NCI-H526 treated with DMSO at 0.1 percent for 48 hours (cell line): ENCODE data around the gene SGMS1.

Source experiments
- DNase-seq: peaks from one replicate; lab custom pipeline; 2025; lab: John Stamatoyannopoulos, UW

SGMS1 gene

DNA sequence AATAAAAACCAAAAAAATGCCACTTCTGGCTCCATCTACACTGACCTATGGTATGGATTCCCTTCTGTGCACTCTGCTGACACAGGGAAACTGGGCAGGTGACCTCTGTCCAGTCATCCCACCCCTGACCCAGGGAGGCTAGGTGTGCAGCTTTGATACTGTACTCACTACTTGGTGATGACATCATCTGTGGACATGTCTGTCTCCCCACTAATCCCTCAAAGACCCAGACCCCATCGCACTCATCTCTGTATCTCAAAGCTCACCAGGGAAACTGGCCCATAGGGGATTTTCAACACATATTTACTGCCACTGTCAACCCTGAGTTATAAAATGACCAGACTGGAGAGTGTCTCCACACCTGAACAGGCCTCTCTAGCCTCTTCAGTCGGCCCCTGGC lies 10.6 kb downstream of the SGMS1 start:
- DNase-seq: no peak

GRCh38 chr10:50610368-50610767 lies 13.4 kb downstream of the SGMS1 start:
- no peak for DNase-seq

DNA sequence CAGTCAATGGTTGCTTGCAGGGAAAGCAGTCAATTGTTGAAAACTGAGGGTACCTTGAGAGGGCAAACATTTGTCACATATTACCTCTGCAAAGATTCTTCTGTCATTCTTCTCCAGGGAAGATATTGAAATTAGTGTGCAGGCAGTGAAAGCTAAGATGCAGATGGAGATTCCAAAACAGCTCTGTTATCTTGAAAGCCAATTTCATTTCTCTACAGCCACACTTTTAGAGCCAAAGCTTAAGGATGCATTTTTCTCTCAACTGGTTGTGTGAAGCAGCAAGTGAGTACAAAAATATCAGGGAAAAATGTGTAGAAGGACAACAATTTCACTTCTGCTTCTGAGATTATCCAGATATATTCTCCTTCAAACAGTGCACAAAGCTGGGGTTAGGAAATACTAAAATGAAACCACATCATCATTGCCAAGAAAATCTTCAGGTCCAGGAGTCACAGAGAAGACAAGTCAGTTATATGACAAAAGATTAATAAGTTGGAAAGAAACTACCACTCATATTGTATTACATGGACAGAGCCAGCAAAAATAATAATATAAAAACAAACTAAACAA lies 16.3 kb downstream of the SGMS1 start:
- DNase-seq: no peak

GRCh38 chr10:50605951-50606270 lies 17.8 kb downstream of the SGMS1 start:
- DNase-seq: peak; percentile 40

GRCh38 chr10:50605269-50605950 lies 18.3 kb downstream of the SGMS1 start:
- no peak for DNase-seq

GRCh38 chr10:50604809-50605208 lies 18.9 kb downstream of the SGMS1 start:
- no peak for DNase-seq

DNA sequence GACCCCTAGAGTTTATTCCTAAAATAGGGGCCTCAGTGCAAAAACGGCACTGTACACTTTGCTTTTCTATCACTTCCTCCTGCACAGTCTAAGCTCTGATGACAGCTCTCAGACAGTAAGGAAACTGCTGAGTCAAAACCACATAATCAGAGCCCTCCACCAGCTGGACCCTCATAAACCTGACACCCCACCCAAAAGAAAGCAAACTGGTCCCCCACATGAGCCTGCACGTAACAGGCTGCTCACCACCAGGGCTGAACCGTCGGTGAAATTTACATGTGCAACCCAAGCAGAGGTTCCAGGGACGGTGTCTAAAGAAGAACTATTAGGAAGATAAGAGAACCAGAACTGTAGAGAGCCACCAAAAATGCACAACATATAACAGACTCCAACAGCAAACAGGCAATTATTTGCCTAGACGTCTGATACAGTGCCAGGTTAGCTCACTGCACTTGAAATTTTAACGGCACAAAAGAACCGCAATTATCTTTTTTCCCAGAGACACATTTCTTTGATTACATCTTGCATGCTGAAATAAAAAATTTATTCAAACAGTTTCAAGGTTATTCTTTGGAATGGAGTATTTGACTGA lies 19.6 kb downstream of the SGMS1 start:
- DNase-seq: no peak

- DNase-seq: no peak
Measured at GRCh38 chr10:50603151-50603850, 20.5 kb downstream of the SGMS1 start.

DNA sequence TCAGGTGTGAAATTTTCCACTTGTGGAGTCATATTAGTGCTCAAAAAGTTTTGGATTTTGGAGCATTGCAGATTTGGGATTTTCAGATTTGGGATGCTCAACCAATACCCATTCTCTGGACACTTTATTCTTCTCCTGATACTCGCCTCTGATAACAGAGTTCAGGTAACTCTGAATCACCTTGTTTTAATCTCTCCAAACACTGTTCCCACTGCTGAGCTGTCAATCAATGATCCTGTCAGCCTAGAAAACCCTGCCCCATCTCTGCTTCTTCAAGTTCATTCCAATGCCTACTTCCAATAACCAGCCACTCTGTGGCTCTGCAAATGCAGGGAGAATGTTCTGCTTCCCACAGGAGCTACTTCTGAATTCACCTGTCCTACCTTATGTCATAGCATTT lies 21.8 kb downstream of the SGMS1 start:
- no peak for DNase-seq

DNA sequence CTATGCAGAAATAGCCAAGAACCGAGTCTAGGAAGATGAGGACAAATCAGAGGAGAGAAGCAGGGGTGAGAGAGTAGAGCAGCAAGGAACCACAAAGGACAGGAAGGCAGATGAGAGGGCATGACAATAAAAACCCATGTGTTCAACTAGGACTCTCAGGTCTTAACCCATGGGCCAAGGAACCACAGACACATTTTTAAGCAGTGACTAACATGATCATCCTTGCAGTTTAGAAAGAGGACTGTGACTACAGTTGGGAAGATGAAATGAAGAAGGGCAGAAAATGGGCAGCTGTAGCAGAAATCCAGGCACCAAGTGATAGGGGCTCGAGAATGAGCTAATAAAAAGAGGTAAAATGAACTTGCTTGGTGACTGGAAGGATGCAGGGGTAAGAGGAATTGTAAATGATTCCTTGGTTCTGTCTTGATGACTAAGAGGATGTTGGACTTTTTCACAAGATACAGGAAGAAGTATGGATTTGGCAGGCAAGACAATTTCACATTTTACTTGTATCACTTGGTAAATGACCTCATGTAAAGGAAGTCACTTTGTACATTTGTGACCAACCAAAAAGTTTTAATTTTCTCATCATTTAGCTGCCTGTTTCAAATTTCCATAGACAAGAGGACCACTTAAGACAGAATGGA lies 22.8 kb downstream of the SGMS1 start:
- DNase-seq: no peak

- DNase-seq: no peak
Measured at GRCh38 chr10:50600286-50600685, 23.5 kb downstream of the SGMS1 start.

GRCh38 chr10:50596897-50597296 lies 26.9 kb downstream of the SGMS1 start:
- no peak for DNase-seq

DNA sequence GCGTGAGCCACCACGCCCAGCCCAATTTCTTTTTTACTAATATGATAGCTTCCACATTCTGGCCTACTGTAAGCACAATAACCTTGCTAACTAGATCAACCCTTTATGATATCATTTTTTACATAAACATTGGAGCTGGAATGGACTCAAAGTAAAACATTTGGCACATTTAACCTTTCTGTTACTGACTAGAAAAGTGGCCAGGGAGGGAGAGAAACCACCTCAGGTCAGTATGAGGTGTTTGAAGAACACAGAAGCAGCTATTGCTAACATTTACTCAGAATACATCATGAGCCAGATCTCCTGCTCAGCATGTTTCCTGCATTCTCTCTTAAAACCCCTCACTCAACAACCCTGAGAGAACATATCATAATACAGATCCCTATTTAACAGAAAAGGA lies 27.3 kb downstream of the SGMS1 start:
- DNase-seq: no peak

GRCh38 chr10:50595785-50596184 lies 28.0 kb downstream of the SGMS1 start:
- no peak for DNase-seq

DNA sequence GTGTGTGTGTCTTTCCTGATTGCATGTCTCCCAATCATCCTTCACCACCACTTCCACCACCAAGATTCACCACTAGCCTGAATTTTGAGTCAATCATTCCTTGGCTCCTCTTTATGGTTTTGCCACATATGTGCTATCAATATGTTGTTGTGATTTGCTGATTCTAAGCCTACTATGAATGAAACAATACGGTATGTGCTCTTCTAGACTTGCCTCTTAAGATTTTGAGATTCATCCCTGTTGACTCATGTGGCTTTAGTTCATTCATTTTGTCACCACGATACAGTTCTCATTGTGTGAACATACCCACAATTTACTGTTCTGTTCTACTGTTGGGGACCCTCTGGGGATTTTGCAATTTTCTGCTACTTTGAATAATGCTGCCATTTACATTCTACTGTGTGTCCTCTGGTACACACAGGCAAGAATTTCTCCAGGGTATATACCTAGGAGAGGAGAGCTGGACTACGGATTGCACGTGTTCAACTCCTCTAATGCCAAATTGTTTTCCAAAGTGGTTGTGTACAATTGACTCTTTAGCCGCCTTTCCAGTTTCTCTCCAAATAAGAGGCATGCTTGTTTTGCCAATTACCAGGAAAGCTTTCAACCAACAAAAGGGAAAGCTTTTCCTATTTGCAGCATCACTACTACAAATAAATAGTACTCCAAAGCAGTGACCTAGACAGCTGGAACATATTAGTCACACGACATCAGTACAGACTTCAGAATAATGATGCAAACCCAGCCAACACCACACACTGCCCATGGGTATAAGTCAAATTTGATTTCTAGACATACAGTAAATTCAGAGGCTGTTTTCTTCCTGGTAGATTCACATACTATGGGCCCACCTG lies 30.0 kb downstream of the SGMS1 start:
- no peak for DNase-seq

- DNase-seq: no peak
Measured at GRCh38 chr10:50592961-50593418, 30.8 kb downstream of the SGMS1 start.

DNA sequence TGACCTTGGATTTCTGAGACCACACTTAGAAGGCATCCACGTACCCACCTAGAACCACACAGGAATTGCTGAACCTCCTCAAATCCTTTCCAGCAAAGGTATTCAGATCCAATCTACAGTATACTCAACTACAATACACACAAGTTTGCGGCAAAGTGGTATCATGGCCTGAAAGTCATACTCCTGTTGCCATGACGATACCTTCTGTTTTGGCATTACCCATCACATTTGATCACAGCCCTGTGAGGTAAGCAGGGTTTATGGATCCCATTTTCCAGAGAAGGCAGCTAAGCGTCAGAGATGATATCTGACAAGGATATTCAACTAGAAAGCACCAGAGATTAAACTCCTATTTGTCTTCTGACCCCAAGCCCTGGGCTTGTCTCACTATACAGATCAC lies 32.8 kb downstream of the SGMS1 start:
- DNase-seq: no peak

DNA sequence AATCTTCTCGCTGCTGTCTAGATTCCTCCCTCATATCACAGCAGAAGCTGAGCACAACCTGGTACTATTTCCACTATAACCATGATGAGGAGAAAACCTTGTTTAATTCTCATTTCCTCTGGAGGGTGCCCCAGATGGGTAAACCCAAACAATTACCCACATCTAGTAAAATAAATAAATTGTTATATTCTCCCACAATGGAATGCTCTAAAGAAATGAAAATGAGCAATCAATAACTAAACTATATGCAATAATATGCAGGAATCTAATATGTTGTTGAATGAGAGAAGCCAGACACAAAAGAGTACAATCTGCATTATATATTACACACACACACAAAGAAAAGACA lies 37.0 kb downstream of the SGMS1 start:
- no peak for DNase-seq

- no peak for DNase-seq
Measured at GRCh38 chr10:50585921-50586739, 37.6 kb downstream of the SGMS1 start.

GRCh38 chr10:50582766-50583762 lies 40.7 kb downstream of the SGMS1 start:
- DNase-seq: no peak
